Measurements from ENCODE around the gene PCYT2.

The PCYT2 gene

GRCh38 chr17:81854974-81855774 is 56.0 kb downstream of the PCYT2 start:
- TF ChIP-seq, protein P1, sequence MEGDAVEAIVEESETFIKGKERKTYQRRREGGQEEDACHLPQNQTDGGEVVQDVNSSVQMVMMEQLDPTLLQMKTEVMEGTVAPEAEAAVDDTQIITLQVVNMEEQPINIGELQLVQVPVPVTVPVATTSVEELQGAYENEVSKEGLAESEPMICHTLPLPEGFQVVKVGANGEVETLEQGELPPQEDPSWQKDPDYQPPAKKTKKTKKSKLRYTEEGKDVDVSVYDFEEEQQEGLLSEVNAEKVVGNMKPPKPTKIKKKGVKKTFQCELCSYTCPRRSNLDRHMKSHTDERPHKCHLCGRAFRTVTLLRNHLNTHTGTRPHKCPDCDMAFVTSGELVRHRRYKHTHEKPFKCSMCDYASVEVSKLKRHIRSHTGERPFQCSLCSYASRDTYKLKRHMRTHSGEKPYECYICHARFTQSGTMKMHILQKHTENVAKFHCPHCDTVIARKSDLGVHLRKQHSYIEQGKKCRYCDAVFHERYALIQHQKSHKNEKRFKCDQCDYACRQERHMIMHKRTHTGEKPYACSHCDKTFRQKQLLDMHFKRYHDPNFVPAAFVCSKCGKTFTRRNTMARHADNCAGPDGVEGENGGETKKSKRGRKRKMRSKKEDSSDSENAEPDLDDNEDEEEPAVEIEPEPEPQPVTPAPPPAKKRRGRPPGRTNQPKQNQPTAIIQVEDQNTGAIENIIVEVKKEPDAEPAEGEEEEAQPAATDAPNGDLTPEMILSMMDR (IDR thresholded peaks at IDR 0.05; ENCODE audit: low read depth, low read length): no peak
- no peak for DNase-seq (ENCODE audit: extremely low read depth, low read depth)

- TF ChIP-seq, protein P1 (IDR thresholded peaks at IDR 0.05; ENCODE audit: low read depth, low read length): no peak
Measured at GRCh38 chr17:81852237-81852636, 59.0 kb downstream of the PCYT2 start.

DNA sequence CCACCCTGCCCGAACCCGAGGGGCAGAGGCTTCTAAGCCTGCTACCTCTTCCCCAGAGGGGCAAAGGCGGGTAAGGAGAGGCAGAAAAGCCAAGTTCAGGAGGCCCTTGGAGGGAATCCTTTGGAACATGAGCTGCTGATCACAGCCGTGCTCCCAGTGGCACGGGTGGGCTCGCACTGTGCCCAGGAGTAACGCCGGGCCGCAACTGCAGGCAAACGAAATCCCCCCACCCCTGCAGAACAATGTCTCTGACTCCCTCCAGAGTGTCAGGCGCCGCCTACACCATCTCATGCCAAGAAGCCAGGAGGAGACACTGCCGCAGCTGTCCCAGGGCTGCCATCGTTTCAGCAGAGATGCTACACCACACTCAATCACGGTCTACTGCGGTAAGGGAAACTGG is 59.8 kb downstream of the PCYT2 start:
- DNase-seq (ENCODE audit: extremely low read depth, low read depth): no peak
- TF ChIP-seq, protein P1 (IDR thresholded peaks at IDR 0.05; ENCODE audit: low read depth, low read length): no peak

More at GRCh38 chr17:81852237-81852636, 59.0 kb downstream of the PCYT2 start:
- DNase-seq (ENCODE audit: extremely low read depth, low read depth): no peak

Data from AG09319 (cell line).